Measurements from ENCODE around the gene ETNK1.

DNA sequence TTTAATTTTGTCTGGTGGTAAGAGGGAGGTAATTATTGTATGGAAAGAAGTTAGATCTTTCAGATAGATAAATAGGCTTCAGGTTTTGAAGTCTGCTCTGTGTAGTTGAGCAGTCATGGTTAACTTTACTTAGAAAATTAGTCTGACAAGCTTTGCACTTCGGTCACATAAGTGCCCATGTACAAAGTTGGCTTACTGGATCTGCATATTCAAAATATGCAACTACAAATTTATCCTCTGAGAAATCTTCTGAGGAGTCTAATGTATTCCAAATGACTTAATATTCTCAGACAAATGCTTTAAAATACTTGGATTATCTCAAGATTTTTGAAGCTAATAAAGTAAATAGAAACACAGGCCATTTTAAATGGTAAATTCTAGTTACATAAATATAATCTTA, 61.2 kb downstream of the ETNK1 start:
- TF ChIP-seq, protein P1, sequence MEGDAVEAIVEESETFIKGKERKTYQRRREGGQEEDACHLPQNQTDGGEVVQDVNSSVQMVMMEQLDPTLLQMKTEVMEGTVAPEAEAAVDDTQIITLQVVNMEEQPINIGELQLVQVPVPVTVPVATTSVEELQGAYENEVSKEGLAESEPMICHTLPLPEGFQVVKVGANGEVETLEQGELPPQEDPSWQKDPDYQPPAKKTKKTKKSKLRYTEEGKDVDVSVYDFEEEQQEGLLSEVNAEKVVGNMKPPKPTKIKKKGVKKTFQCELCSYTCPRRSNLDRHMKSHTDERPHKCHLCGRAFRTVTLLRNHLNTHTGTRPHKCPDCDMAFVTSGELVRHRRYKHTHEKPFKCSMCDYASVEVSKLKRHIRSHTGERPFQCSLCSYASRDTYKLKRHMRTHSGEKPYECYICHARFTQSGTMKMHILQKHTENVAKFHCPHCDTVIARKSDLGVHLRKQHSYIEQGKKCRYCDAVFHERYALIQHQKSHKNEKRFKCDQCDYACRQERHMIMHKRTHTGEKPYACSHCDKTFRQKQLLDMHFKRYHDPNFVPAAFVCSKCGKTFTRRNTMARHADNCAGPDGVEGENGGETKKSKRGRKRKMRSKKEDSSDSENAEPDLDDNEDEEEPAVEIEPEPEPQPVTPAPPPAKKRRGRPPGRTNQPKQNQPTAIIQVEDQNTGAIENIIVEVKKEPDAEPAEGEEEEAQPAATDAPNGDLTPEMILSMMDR (IDR thresholded peaks at IDR 0.05) = no peak
- TF ChIP-seq POLR2AphosphoS5 (IDR thresholded peaks at IDR 0.05; ENCODE audit: insufficient read depth in 1 of 2, low read depth in 1 of 2) = no peak
